SK-N-MC (cell line): ENCODE measurements around the gene FARS2.

Experiments
- DNase-seq: peaks from one replicate; pipeline ENCODE4 v3.0.0-alpha.2; 2011; ENCODE audit warnings: low read depth, low spot score
- H3K27ac ChIP-seq: fragments of 200-600 bp; sonication (generic); 2 replicates; pipeline ENCODE4 v1.5.1; 2016; ENCODE audit warnings: mixed run types
- H3K36me3 ChIP-seq: fragments of 200-600 bp; sonication (generic); 2 replicates; pipeline ENCODE4 v1.6.1; 2017; ENCODE audit warnings: antibody characterized with exemption, low read length, mixed read lengths; ENCODE audit not compliant: insufficient read depth
- H3K4me3 ChIP-seq: fragments of 200-600 bp; sonication (generic); 2 replicates; pipeline ENCODE4 v1.5.1; 2016
- H3K9ac ChIP-seq: fragments of 200-600 bp; sonication (generic); 2 replicates; pipeline ENCODE4 v1.8.0; 2017; ENCODE audit warnings: mixed run types, mixed read lengths; ENCODE audit not compliant: insufficient read length
- H3K9me3 ChIP-seq: fragments of 200-600 bp; sonication (generic); 2 replicates; pipeline ENCODE4 v1.6.1; 2017; ENCODE audit warnings: low read depth, mild to moderate bottlenecking, antibody characterized with exemption, low read length, moderate library complexity, mixed read lengths
- EZH2 ChIP-seq: fragments of 200-600 bp; sonication (generic); IDR thresholded peaks from one replicate; pipeline ENCODE4 v1.6.1; 2017; ENCODE audit warnings: antibody characterized with exemption
- FOXP2 ChIP-seq: optimal IDR thresholded peaks from 2 replicates; pipeline ENCODE3; 2011; ENCODE audit warnings: mild to moderate bottlenecking, moderate library complexity; ENCODE audit not compliant: insufficient read depth; ENCODE audit errors: extremely low read length, control extremely low read depth
- POLR2AphosphoS5 ChIP-seq: IDR thresholded peaks from 2 replicates; pipeline ENCODE4 v1.6.1; 2012; ENCODE audit warnings: mild to moderate bottlenecking, low read depth, low read length, borderline replicate concordance

FARS2 gene

DNA sequence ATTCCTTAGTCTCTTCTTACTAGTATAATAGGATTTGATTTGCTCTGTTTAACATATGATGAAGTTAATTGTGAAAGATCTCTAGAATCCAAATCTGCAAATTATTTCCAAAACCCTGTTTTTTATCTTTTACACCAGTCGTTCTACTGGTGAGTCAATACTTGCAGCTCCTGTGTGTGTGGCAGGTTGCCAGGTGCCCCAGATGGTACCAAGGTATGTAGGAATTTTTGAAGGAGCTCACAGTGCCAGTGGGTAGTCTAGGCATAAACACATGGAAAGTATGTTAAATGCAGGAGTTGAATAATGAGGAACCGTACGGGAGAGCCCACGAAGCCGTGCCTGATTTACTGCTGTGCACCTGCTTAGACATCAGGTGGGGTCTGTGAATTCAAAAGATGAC lies 192.2 kb downstream of the FARS2 start:
- Histone ChIP-seq H3K9ac (no peak overlapping the region), H3K27ac (no peak overlapping the region), H3K4me3 (no peak overlapping the region), H3K9me3 (no peaks in the 10 kb centered on the region), H3K36me3 (no peaks in the 10 kb centered on the region)
- no peak for TF ChIP-seq FOXP2
- TF ChIP-seq POLR2AphosphoS5: no peak
- TF ChIP-seq EZH2: no peak
- DNase-seq: no peak

DNA sequence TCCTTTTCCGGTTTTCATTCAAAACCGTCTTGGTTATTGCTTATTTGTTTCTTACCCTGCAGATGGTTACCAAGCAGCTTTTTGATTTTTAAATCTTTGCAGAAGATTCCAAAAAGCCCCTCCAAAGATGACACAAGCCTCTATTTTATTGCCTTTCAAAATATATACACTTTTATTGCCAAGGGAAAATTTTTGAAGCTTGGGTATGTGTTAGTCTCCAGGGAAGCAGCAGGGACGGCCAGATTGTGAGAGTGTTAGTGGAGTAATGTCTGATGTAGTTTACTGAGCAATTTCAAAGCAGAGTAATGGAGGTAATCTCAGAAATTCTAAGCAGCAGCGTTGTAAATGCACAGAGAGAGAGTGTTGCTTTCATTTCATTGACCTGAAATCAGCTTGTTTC lies 193.8 kb downstream of the FARS2 start:
- no peak for DNase-seq
- TF ChIP-seq FOXP2: no peak
- no peak for TF ChIP-seq EZH2
- TF ChIP-seq POLR2AphosphoS5: no peak
- Histone ChIP-seq H3K9ac (no peak overlapping the region), H3K27ac (no peak overlapping the region), H3K4me3 (no peak overlapping the region), H3K36me3 (no peaks in the 10 kb centered on the region), H3K9me3 (no peaks in the 10 kb centered on the region)

DNA sequence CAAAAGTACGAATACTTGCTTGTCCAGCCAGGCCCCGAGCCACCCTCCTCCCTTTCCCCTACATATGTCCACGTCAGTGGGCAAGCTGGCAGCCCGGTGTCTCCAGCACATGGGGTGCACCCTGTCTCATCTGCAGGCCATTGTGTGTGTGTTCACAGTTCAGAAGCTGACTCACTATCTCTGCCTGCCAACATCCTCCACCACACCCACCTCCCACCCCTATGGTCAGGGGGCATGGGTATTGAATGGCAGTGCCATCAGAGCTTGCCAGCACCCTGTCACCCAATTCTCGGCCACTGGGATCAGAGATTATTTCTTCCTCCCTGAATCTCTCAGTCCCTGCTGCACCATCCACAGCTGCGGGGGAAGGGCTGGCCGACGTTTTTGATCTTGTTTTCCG lies 195.7 kb downstream of the FARS2 start:
- H3K36me3 ChIP-seq: no peaks in the 10 kb centered on the region
- no peak for DNase-seq
- no peak overlapping the region for H3K4me3 ChIP-seq
- no peak overlapping the region for H3K27ac ChIP-seq
- H3K9ac ChIP-seq: no peak overlapping the region
- H3K9me3 ChIP-seq: no peaks in the 10 kb centered on the region
- TF ChIP-seq EZH2: no peak

DNA sequence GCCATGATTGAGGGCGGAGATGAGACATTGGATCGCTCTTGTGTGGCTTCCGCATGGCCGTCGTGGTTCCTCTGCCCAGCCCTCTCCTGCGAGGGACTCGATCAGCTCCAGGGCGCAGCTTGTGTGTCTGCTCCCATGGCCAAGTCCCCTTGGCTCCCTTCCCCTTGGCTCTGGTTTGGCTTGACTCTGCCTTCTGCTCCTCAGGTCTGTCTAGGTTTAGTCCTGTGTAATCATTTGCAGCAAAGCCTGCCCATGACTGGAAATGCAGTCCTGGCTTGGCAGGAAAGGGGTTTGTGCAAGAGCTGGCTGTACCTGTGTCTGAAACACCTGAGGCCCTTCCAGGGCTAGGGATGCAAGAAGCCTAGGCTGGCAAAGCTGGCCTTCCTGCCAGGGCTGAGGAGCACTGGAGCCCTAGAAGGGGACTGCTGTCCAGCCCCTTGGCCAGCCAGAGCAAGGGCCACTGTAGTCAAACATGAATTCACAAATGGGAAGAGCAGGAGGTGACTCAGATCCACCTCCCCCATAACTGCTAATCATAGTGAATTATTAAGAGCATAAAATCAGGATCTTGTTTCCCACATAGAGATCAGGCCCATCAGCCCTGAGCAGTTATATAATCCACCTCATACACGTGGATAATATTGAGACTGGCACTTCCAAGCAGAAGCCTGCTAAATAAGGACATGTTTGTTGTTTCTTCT lies 196.8 kb downstream of the FARS2 start:
- no peaks in the 10 kb centered on the region for H3K9me3 ChIP-seq
- no peaks in the 10 kb centered on the region for H3K36me3 ChIP-seq
- no peak for TF ChIP-seq EZH2
- no peak for TF ChIP-seq FOXP2
- TF ChIP-seq POLR2AphosphoS5: no peak
- H3K9ac ChIP-seq: no peak overlapping the region
- H3K27ac ChIP-seq: no peak overlapping the region
- no peak overlapping the region for H3K4me3 ChIP-seq
- no peak for DNase-seq

DNA sequence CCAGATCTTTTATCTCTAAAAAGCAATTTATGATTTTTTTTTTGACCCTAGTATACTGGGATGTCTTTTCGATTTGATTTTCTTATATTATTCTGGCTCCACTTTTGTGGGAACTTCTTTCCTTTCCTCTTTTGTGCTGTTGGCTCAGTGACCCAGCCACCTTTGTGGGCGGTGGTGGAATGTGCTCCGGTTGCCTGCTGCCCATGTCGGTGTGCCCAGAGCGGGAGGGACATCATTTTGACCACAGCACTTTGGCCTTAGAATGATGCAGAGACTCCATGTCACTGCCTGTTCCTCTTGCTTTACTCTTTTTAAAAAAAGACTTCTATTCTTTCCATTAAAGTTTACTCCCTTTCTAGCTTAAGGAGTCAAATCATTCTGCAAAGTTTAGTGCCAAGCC lies 198.0 kb downstream of the FARS2 start:
- Histone ChIP-seq H3K27ac (no peak overlapping the region), H3K9ac (no peak overlapping the region), H3K9me3 (no peaks in the 10 kb centered on the region), H3K4me3 (no peak overlapping the region), H3K36me3 (no peaks in the 10 kb centered on the region)
- DNase-seq: no peak
- TF ChIP-seq EZH2: no peak
- TF ChIP-seq FOXP2: no peak
- TF ChIP-seq POLR2AphosphoS5: no peak

DNA sequence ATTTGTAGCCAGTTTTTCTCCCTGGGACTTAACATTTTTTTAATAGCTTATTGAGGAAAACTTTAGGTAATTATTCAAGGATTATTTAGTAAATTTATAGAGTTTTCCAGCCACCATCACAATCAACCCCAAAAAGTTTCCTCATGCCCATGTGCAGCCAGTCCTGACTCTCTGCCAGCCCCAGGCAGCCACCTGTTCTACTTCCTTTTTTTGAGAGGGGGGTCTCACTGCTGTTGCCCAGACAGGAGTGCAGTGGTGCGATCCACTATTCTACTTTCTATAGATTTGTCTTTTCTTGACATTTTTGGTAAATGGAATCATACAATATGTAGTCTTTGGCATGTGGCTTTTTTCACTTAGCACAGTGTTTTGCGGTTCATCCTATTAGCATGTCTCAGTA lies 200.1 kb downstream of the FARS2 start:
- Histone ChIP-seq H3K4me3 (no peak overlapping the region), H3K27ac (no peak overlapping the region), H3K36me3 (no peaks in the 10 kb centered on the region), H3K9me3 (no peaks in the 10 kb centered on the region), H3K9ac (no peak overlapping the region)
- TF ChIP-seq FOXP2: no peak
- TF ChIP-seq POLR2AphosphoS5: no peak
- TF ChIP-seq EZH2: no peak
- DNase-seq: no peak

DNA sequence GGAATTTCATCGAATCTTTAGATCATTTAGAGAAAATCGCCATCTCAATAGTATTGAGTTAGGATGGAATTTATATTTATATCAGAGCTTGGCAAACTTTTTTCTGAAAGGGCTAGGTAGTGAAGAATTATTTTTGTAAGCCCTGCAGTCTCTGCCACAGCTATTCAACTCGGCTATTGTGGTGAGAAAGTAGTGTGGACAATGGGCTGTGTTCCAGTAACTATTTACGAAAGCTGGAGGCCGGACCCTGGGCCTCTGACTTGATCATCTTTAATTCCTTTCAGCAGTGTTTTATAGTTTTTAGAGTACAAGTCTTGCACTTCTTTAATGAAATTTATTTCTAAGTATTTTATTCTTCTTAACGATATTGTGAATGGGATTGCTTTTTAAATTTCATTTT lies 201.5 kb downstream of the FARS2 start:
- TF ChIP-seq POLR2AphosphoS5: no peak
- no peak for TF ChIP-seq EZH2
- no peak for TF ChIP-seq FOXP2
- Histone ChIP-seq H3K9me3 (no peaks in the 10 kb centered on the region), H3K9ac (no peak overlapping the region), H3K36me3 (no peaks in the 10 kb centered on the region), H3K4me3 (no peak overlapping the region), H3K27ac (no peak overlapping the region)
- DNase-seq: no peak

DNA sequence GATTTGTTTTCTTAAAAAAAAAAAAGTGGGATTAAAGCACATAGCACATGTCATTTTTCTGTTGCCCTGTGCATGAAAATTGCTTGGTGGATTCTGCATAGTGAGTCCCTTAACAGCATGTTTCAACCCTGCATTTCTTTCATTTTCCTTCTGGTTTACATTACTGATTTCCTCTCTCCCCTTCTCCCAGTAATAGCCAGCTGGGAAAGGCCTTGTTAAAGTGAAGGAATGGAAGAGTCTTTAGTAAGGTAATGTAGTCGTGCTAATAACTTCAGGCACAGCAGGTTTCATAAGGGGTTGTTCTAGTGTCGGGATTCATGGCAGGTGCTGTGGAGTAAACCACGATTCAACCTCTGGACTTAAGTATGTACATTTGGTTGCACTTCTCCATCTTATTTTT lies 202.4 kb downstream of the FARS2 start:
- Histone ChIP-seq H3K9ac (no peak overlapping the region), H3K9me3 (no peaks in the 10 kb centered on the region), H3K4me3 (no peak overlapping the region), H3K27ac (no peak overlapping the region), H3K36me3 (no peaks in the 10 kb centered on the region)
- TF ChIP-seq POLR2AphosphoS5 (no peak), FOXP2 (no peak), EZH2 (no peak)
- no peak for DNase-seq

DNA sequence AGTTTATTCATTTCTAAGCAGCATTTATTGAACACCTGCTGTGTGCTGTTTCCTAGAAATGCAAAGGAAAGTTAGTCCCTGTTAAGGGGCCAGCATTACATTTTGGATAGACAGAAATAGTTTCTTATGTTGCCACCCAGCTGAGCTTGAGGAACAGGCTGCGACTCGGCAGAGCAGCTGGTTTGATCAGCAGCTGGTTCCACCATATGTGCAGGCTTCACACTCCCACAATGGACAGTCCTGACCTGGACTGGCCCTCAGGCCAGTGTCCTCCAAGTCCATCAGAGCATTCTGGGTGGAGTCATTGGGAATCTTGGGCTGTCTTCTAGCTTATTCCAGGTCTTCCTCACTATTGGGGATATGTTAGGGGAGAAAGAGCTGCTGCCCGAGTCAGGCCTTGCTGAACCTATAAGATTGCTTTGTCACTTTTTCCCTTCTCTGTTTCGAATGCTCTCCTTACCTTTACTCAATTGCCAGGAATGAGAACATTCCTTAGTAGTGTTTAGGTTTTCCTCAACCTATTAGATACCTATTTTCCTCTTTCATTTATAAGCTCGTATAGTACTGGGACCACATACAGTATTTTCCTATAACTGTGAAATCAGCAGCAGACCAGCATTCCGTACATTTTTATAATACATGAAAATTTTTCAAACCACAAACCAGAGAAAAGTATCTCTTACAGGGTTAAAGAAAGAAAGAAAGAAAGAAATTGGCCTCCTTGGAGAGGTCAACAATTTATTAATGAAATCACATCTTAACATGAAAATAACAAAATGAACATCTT lies 203.0 kb downstream of the FARS2 start:
- Histone ChIP-seq H3K27ac (no peak overlapping the region), H3K9ac (no peak overlapping the region), H3K36me3 (no peaks in the 10 kb centered on the region), H3K4me3 (no peak overlapping the region), H3K9me3 (no peaks in the 10 kb centered on the region)
- TF ChIP-seq EZH2: no peak
- no peak for TF ChIP-seq FOXP2
- TF ChIP-seq POLR2AphosphoS5: no peak
- DNase-seq: no peak
